NCI-H82 (cell line): ENCODE data around the gene KRT76.

Source experiments
- DNase-seq: peaks from one replicate; lab custom pipeline; 2025; lab: John Stamatoyannopoulos, UW

Gene KRT76

DNA sequence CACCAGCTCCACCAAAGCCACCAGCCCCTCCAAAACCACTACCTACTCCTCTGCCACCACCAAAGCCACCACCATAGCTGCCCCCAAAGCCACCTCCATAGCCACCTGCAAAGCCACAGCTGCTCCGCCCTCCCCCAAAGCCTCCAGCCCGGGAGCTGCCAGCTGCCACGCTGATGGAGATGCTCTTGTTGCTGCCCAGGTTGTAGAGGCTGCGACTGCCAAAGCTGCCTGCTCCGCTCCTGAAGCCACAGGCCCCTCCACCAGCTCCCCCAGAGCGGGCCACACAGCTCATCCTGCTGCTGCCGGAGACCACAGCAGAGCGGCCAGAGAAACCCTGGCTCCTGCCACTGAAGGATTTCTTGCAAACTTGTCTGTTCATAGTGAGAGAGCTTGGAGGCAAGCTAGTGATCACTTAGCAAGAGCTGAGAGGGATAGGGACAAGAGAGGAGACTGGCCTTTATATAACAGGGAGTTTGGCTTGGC is at the start of gene KRT76:
TSS of gene KRT76 (minus strand) at position 433 of the 483 bp plus-strand sequence. CDS start at position 379, 54 bp downstream.
- DNase-seq = no peak

DNA sequence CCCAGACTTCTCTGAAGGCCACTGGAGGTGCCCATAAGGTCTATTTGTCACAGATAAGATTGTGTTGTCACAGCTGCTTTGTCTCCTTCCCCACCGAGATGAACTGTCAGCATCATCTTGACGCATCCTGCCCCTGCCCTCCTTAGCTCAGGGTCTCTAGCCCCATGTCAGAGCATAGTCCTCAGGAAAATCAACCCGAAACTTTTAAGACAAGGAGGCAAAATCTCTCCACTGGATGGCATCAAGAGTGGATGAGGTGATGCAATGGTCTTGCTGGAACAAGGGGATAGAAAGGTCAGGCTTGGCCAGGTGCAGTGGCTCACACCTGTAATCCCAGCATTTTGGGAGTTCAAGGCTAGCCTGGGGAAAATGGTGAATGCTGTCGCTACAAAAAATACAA is 48.8 kb upstream of the KRT76 start:
- DNase-seq = no peak

GRCh38 chr12:52824741-52825410 is 47.7 kb upstream of the KRT76 start:
- DNase-seq = no peak

DNA sequence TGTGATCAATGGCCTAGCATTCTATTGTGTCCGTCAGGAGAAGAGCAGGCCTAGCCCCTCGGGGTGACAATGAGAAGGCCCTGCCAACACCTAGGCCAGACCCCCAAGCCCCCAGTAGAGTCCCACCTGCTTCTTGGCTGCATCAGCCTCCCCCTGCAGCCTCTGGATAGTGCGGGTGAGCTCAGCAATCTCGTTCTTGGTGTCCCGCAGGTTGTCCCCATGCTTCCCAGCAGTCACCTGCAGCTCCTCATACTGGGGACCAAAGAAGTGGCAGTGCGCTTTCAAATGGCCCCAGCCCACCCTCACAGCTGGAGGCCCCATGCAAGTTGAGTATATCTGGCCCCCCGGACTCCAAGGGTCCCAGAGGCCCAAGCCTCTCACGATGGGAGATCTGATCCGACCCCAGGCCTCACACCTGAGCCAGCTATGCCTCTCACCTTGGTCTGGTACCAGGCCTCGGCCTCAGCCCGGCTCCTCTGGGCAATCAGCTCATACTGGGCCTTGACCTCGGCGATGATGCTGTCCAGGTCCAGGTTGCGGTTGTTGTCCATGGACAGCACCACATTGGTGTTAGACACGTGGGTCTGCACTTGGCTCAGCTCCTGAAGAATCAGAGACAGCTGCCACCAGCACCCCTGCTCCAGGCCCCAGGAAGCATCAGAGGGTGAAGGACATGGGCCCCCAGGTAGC is 46.8 kb upstream of the KRT76 start:
- DNase-seq = no peak

DNA sequence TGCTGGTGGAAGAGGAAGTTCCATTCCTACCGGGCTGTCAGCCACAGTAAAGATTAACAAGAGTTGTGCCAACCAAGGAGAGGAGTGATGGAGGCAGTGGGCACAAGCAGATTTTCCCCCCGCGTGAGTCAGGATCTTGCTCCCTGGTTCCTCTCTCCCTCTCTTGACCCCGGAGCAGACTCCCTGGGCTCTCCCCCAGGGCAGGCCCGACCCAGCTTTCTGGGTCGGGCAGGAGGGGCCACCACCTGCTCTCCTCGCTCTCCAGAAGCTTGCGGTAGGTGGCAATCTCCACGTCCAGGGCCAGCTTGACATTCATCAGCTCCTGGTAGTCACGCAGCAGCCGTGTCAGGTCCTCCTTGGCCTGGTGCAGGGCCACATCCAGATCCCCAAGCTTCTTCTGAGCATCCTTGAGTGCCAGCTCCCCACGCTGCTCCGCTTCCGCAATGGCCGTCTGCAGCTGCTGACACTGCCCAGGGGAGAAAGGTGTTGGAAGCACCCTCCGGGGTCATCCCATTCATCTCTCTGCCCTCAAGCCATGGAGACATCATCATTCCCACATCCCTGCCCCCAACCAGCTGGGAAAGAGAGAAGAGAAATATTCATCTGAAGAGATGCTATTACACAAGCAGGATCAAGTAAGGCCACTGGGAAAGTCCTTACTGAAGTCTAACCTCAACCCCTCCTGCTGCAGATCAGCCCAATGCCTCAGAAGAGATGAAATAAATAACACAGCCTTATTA is 45.8 kb upstream of the KRT76 start:
- DNase-seq = no peak

DNA sequence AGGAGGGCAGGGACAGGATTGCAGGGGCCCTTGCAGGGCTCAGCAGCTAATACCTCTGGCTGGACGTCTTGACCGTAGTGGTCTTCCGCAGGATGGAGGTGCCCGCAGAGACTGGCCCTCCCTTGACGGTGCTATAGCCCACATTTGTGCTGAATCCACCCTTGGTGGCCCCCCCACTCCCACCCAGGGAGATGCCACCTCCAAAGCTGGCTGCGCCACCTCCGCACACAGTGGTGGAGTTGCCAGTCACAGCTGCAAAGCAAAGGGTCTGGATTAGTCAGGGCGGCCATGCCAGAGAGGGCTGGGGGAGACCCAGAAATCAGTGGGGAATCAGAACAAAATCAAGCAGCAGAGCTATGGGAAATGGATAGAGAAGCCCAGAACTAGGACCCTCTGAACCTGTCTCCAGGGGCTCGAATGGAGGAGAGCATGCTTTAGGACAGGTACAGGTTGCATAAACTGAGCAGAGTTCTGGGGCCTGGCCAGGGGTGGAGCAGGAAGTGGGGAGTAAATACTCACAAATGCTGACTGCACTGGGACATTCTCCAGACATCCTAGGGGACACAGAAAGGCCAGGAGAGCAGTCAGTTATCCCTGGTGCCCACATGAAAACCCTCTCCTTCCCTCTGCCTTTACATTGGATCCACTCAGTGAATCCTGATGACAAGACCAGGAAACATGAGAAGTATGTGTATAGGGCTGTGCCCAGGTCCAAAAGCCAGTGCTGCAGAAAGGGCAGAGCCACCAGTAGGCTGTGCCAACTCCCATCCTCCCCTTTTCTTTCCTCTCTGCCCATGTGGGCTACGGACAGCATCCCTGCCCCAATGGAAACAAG is 44.9 kb upstream of the KRT76 start:
- DNase-seq = no peak

- no peak for DNase-seq
Observed at GRCh38 chr12:52821071-52821730, 44.1 kb upstream of the KRT76 start.

GRCh38 chr12:52820521-52820920 is 43.4 kb upstream of the KRT76 start:
- no peak for DNase-seq

DNA sequence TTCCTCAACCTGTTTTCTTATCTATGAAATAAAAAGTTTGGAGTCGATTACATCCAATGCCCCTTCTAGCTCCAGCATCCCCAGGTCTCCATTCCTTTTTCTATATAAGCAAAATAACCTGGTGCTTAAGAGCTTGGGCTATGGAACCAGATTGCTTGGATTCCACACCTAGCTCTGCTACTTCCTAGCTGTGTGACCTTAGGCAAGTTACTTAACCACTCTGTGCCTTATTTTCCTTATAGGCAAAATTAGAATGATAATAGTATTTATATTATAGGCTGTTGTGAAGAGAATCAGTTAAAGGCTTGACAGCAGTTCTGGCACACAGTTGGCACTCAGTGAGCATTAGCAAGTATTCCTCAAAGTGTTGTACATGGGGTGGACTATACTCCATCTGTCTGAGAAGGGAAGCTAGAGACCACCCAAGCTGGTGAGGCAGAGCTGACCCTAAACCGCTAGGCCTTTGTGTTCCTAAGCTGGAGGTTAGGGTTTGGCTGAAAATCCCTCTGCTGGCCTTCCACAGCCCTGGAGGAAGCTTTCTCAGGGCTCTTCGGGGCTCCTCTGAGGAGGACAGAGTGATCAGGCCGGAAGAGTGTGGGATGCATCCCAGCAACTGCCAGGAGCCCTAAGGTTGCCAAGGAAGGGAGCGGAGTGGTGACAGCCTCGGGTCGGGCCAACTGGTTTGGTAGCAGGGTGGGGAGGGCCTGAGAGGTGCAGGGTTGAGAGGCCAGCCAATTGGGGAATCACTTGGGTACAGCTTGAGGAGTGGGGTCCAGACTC is 42.8 kb upstream of the KRT76 start:
- DNase-seq = no peak

GRCh38 chr12:52818887-52819420 is 41.8 kb upstream of the KRT76 start:
- no peak for DNase-seq

DNA sequence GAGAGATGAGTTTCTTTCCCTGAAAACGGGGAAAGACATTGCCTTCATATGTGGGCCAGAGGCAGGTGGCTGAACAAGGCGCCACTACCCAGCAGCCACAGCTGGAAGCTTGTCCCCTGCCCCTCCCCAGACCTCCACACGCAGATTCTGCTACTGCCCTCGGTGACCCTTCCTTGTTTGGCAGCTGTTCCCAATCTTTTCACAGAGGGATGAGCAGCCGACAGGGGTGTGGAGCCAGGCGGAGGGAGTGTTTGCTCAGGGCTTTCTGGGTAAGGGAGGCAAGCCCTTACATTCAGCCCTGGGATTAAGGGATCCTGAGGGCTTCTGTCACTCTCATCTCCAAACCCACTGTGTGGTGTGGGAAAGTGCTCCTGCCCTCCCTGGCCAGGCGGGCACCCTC is 41.2 kb upstream of the KRT76 start:
- peak; percentile 82 for DNase-seq

GRCh38 chr12:52817699-52818238 is 40.6 kb upstream of the KRT76 start:
- DNase-seq = no peak

DNA sequence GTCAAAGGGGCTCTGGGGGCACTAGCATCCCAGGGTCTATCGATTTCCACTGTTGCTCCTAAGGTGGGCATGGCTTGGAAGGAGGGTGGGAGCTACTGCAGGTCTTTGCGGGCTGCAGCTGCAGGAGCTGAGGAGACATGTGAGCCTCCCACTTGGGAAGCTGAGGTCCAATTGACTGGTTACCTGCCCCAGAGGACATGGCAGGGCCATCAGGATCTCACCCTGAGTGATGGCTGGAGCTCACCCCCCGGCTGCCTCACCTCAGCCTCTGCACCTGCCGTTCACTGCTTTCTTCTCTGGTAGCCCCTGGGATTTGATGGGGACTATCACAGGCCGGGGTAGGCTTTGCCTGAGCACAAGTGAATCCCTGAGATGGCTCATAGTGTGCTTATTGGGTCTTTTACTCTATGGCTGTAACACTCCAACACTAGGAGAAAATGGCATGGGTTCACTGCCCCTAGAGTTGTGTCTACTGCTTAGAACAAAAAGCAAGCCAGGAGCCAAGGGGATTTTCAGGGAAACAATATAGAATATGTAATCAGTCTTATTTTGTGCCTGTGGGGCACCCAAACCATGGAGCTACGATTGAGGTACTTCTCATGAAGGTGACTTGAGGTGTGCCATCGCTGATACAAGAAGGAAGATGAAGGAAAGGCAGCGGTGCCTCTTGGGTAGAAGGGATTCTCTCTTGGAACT is 40.0 kb upstream of the KRT76 start:
- DNase-seq = no peak

- no peak for DNase-seq
Observed at GRCh38 chr12:52815676-52816588, 38.8 kb upstream of the KRT76 start.

- DNase-seq = no peak
Observed at GRCh38 chr12:52815161-52815560, 38.0 kb upstream of the KRT76 start.

GRCh38 chr12:52814710-52815155 is 37.6 kb upstream of the KRT76 start:
- no peak for DNase-seq

DNA sequence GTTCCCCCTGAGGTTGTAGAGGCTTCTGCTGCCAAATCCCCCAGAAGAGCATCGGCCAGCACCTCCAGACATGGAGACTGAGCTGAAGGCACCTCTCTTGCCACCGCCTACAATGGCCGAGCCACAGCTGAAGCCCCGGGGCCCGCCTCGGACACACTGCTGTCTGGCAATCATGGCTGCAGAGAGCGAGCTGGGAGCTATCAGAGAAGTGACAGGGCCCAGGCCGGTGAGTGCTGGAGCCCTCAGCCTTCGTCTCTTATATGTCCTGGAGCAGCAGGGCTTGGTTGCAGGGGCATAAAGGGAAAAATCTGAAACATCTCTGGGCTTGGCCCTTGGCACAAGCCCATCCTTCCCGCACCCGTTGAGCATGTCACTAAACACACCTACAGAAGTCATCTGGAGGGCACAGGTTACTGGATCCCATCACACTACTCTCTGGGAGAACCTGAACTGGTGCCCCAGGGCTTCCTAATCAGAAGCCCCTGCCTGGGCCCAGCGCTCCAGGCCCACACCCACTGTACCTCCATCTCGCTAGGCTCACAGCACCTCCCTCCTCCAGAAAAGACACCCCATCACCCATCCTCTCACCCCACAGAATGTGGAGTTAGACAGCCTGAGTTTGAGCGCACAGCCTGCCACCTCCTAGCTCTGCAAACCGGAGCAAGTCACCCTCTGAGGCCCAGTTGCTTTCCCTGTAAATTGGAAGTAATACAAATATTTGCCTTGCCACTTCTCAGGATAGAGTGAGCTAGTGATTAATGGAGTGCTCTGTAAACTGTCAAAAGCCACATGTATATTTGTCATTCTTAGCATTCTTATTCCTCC is 37.0 kb upstream of the KRT76 start, which contains the start of gene KRT4:
TSS of gene KRT4 (minus strand) at position 232 of the 825 bp plus-strand sequence. CDS start at position 174, 58 bp downstream.
- DNase-seq = no peak
